Measurements from ENCODE around the gene CAPN13.

GRCh38 chr2:30694286-30695055 is 112.8 kb downstream of the CAPN13 start:
- TF ChIP-seq MTA3 (IDR thresholded peaks at IDR 0.05; ENCODE audit: borderline replicate concordance, low read length) (no peak), CTCF (IDR thresholded peaks at IDR 0.05 in 2 of 3, conservative IDR thresholded peaks at IDR 0.05 in 1 of 3; ENCODE audit: control insufficient read depth in 2 of 3, extremely low read depth in 1 of 3, insufficient read depth in 1 of 3, low read depth in 3 of 3, low read length in 3 of 3) (no peak), POLR2A (IDR thresholded peaks at IDR 0.05; ENCODE audit: low read depth, low read length) (no peak), EGR1 (IDR thresholded peaks at IDR 0.05; ENCODE audit: borderline replicate concordance in 1 of 2, low read depth in 2 of 2, low read length in 2 of 2) (no peak), GABPA (IDR thresholded peaks at IDR 0.05; ENCODE audit: low read depth) (no peak), FOXM1 (IDR thresholded peaks at IDR 0.05; ENCODE audit: low read depth, low read length) (no peak), BACH1 (IDR thresholded peaks at IDR 0.05; ENCODE audit: borderline replicate concordance) (no peak), EZH2 (IDR thresholded peaks at IDR 0.05; ENCODE audit: borderline replicate concordance, control insufficient read depth, low read depth, low read length) (no peak)

Measured in GM12878 (cell line).